NCI-H510A (cell line): ENCODE data around the gene AGTPBP1.
"Not testable (repeated sequence)": the region's sequence is repeated elsewhere in the genome, so short reads cannot be mapped to it uniquely, and the experiment has no call there.

Experiments
- DNase-seq: peaks from one replicate; lab custom pipeline; 2025; lab: John Stamatoyannopoulos, UW

The AGTPBP1 gene

GRCh38 chr9:85741875-85742596 is at the start of gene AGTPBP1:
AGTPBP1 (minus strand) TSS chr9:85741954; CDS start chr9:85712533, 29,421 bp downstream.
- DNase-seq, result peak; percentile 77

GRCh38 chr9:85786116-85786515 is 44.4 kb upstream of the AGTPBP1 start:
- DNase-seq, result not testable (repeated sequence)

- not testable (repeated sequence) for DNase-seq
Measured at GRCh38 chr9:85773844-85774243, 32.1 kb upstream of the AGTPBP1 start.

GRCh38 chr9:85761802-85762201 is 20.0 kb upstream of the AGTPBP1 start:
- DNase-seq, result not testable (repeated sequence)

GRCh38 chr9:85757716-85758115 is 16.0 kb upstream of the AGTPBP1 start:
- not testable (repeated sequence) for DNase-seq

GRCh38 chr9:85756216-85756615 is 14.5 kb upstream of the AGTPBP1 start:
- DNase-seq, result not testable (repeated sequence)

- no peak for DNase-seq
Measured at GRCh38 chr9:85746309-85746708, 4.6 kb upstream of the AGTPBP1 start.

- no peak for DNase-seq
Measured at GRCh38 chr9:85745203-85745602, 3.4 kb upstream of the AGTPBP1 start.

GRCh38 chr9:85744480-85744879 is 2.7 kb upstream of the AGTPBP1 start:
- no peak for DNase-seq

GRCh38 chr9:85743275-85744128 is 1.7 kb upstream of the AGTPBP1 start:
- peak; percentile 5 for DNase-seq

GRCh38 chr9:85742597-85742936 is 813 bp upstream of the AGTPBP1 start:
- no peak for DNase-seq

GRCh38 chr9:85741095-85741874 is 469 bp downstream of the AGTPBP1 start:
- peak; percentile 48 for DNase-seq

- DNase-seq, result no peak
Measured at GRCh38 chr9:85740787-85741094, 1.0 kb downstream of the AGTPBP1 start.

GRCh38 chr9:85738509-85738908 is 3.2 kb downstream of the AGTPBP1 start:
- no peak for DNase-seq

- no peak for DNase-seq
Measured at GRCh38 chr9:85737671-85738070, 4.1 kb downstream of the AGTPBP1 start.

- DNase-seq, result no peak
Measured at GRCh38 chr9:85730916-85731630, 10.7 kb downstream of the AGTPBP1 start.

- no peak for DNase-seq
Measured at GRCh38 chr9:85729882-85730281, 11.9 kb downstream of the AGTPBP1 start.

GRCh38 chr9:85727500-85727899 is 14.3 kb downstream of the AGTPBP1 start:
- DNase-seq, result no peak

GRCh38 chr9:85726737-85727136 is 15.0 kb downstream of the AGTPBP1 start:
- DNase-seq, result no peak

- no peak for DNase-seq
Measured at GRCh38 chr9:85723215-85723614, 18.5 kb downstream of the AGTPBP1 start.

GRCh38 chr9:85719411-85719810 is 22.3 kb downstream of the AGTPBP1 start:
- DNase-seq, result not testable (repeated sequence)

GRCh38 chr9:85717818-85718217 is 23.9 kb downstream of the AGTPBP1 start:
- DNase-seq, result not testable (repeated sequence)
